Lower leg skin (tissue), 4 donors: ENCODE results near the gene RCL1. TPM values are rescaled to one million over a fixed set of nuclear protein-coding genes. Genes with fewer than 3 reads are reported as not detected.

Experiments used
- DNase-seq, 2 donors: peaks; one replicate each; pipeline ENCODE4 v3.0.0-alpha.2; 2019; ENCODE audit warnings: low spot score in 2 of 2
- H3K4me3 ChIP-seq: fragments of 200-600 bp; sonication (generic); 2 replicates; pipeline ENCODE4 v1.5.1; 2017; ENCODE audit warnings: mild to moderate bottlenecking, low read depth; ENCODE audit not compliant: poor library complexity, severe bottlenecking
- CTCF ChIP-seq, 3 donors: fragments of 450-650 bp; IDR thresholded peaks; one replicate each; pipeline ENCODE4 v1.5.1; 2016; ENCODE audit warnings: antibody characterized with exemption in 3 of 3, mild to moderate bottlenecking in 3 of 3, moderate library complexity in 2 of 3
- POLR2A ChIP-seq, 2 donors: fragments of 450-650 bp; IDR thresholded peaks; one replicate each; pipeline ENCODE4 v1.6.1; 2016 to 2017; ENCODE audit warnings: antibody characterized with exemption in 2 of 2, mild to moderate bottlenecking in 1 of 2, moderate library complexity in 1 of 2
- WGBS, 2 donors: methylation state at CpG; one replicate each; pipeline ENCODE4 v1.1.5; 2018; 5-methylcytosine and 5-hydroxymethylcytosine counted together
- intact Hi-C: fragments of 100-400 bp; cut with DNase I; formaldehyde crosslinking; loops from one replicate; pipeline ENCODE4 v1.15.0; 2023; ENCODE audit warnings: low total_unique reads
- total RNA-seq, 4 donors: library from RNA; depleted of rRNA; stranded (reverse); fragments of >200 nt; gene quantifications; one replicate each; pipeline ENCODE4 v1.1.0, GENCODE V29; 2016

The RCL1 gene
- total RNA-seq, 4 donors from 2014 or later, result 30.8 to 54.8 (median 38.4) TPM

DNA sequence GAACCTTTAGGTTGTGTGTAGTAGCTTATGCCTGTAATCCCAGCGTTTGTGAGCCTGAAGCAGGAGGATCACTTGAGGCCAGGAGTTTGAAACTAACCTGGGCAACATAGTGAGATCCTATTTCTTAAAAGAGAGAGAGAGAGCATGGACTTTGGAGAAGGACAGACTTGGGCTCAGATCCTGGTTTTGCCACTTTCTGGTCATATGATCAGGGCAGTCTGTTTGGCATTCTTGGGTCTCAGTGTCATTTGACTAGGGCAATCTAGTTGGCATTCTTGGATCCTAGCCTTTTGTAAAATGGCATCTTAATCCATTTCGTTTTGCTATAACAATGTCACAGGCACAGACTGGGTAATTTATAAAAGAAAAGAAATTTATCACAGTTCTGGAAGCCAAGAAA, 28.4 kb downstream of the RCL1 start:
- no peak for TF ChIP-seq POLR2A (IDR thresholded peaks at IDR 0.05)
- no peak for TF ChIP-seq CTCF (IDR thresholded peaks at IDR 0.05)
- 80 to 92% methylated on average over 2 of the region's 2 CpGs for WGBS, 2 donors

DNA sequence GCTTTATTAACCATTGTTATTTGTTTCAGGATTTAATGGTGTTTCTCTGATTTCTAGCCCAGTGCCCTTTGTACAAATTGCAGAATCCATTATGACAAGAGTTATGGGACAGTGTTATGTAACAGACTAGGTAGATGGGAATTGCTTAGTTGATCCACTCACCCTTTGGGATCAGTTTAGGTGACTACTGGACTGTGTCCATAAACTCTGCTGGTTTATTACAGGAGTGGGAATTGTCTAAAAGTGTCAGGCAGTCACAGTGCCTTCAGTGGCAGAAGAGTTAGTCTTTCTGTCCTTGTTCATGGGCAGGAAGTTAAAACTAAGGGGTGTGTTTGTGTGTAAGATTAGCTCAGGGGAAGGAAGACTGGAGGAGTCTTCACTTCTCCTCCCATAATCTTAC, 29.3 kb downstream of the RCL1 start:
- H3K4me3 ChIP-seq, result no peak overlapping the region
- TF ChIP-seq CTCF (IDR thresholded peaks at IDR 0.05), result no peak
- TF ChIP-seq POLR2A (IDR thresholded peaks at IDR 0.05), result no peak
- intact Hi-C loops, result no loop called here
- DNase-seq, result no peak

More for the DNA sequence above, 28.4 kb downstream of the RCL1 start:
- intact Hi-C loops, result no loop called here
- DNase-seq, result no peak
- no peak overlapping the region for H3K4me3 ChIP-seq

DNA sequence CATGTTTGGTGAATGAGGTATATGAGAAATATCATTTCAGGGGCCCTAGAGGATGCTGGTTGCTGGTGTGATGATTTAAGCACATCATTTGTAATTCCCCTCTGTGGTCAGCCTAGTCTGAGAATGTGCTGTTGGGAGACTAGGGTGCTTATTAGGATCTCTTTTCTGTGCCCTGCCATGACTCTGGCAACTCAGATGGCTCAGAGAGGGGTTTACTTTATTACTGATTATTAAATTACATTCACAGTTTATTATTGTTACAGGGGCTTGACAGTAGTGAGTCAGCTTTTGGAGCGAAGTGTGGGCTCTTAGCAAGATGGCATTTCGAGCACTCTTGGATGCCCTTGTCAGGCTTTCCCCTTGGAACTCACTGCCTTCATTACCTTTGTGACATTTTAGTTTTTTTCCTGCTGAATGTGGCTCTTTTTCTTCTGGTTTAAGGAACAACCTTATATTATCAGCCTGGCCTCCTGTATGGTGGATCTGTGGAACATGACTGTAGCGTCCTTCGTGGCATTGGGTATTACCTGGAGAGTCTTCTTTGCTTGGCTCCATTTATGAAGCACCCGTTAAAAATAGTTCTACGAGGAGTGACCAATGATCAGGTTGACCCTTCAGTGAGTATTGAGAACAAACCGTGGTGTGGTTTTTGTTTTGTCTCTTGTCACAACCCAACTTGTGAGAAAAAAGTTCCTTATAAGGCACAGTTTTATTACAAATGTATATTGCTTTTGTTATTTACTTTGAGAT, 33.8 kb downstream of the RCL1 start:
- TF ChIP-seq POLR2A (IDR thresholded peaks at IDR 0.05) (no peak), CTCF (IDR thresholded peaks at IDR 0.05) (no peak)
- no peak overlapping the region for H3K4me3 ChIP-seq
- no peak for DNase-seq
- intact Hi-C loops, result no loop called here
- 98 to 100% methylated on average over 7 of the region's 7 CpGs for WGBS, 2 donors

- H3K4me3 ChIP-seq, result no peak overlapping the region
- WGBS, 2 donors, result 97 to 100% methylated on average over 2 of the region's 2 CpGs
- intact Hi-C loops, result no loop called here
- TF ChIP-seq POLR2A (IDR thresholded peaks at IDR 0.05) (no peak), CTCF (IDR thresholded peaks at IDR 0.05) (no peak)
- no peak for DNase-seq
These were observed 34.5 kb downstream of the RCL1 start for GRCh38 chr9:4827224-4827623.

DNA sequence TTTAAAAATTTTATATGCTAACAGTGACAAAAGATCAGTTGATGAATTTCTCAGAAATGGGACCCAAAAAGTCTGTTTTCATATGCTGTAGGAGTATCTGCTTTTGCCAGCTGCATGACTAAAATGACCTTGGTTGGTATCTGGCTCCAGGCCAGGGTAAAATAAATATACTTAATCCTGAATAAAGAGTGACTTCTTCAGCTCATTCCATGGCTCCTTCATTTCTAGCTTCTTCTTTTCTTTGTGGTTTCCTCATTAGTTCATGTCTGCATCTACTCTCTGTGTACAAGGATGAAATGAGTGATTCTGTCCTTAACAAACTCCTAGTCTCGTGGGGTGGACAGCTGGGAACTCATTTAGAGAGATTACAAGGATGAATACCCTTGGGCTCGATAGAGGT, 36.0 kb downstream of the RCL1 start:
- intact Hi-C loops, result no loop called here
- H3K4me3 ChIP-seq, result no peak overlapping the region
- 73 to 96% methylated on average over 2 of the region's 2 CpGs for WGBS, 2 donors
- no peak for TF ChIP-seq POLR2A (IDR thresholded peaks at IDR 0.05)
- no peak for TF ChIP-seq CTCF (IDR thresholded peaks at IDR 0.05)
- DNase-seq, result no peak

DNA sequence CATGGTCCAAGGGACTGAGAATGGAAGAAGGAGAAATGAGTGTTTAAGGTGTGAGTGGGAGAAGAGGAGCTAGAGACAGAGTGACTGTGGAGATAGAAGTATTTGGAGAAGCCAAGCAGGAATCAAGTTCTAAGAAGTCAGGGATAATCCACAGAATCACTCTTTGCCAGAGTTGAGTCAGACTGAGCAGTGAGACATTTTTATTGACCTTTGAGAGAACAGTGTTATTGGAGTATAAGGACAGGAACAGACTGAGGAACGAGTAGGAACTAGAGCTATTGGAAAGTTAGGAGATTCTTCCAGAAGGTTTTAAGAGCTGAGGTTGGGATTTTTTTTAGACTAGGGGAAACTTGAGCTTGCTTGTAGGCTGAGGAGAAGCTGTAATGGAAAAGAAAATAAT, 37.2 kb downstream of the RCL1 start:
- intact Hi-C loops, result no loop called here
- DNase-seq, result no peak
- no peak overlapping the region for H3K4me3 ChIP-seq
- 72 to 75% methylated on average over 1 of the region's 1 CpG for WGBS, 2 donors
- TF ChIP-seq CTCF (IDR thresholded peaks at IDR 0.05) (no peak), POLR2A (IDR thresholded peaks at IDR 0.05) (no peak)
